Measurements from ENCODE around the gene FLRT2.

DNA sequence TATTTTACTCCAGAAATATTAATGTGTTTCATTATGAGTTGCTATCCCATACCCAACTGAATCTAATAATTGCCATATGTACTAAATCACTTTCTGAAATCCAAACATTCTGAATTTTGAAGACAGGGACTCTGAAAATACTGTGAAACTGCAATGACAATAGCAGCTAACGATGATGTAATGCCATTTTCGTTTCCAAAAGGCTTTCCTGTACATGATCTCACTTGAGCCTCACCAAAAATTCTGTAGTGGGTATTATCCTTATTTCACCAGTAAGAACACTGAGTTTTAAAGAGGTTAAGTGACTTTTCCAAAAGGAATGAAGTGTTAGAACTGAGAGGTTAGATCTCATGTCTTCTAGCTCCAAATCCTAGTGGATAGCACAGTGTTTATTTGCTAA, 133.3 kb downstream of the FLRT2 start:
- TF ChIP-seq CTCF (conservative IDR thresholded peaks at IDR 0.05; ENCODE audit: low read depth, low read length) = no peak
- TF ChIP-seq EZH2 (IDR thresholded peaks at IDR 0.05; ENCODE audit: low read length, unreplicated experiment) = no peak

Measured in PC-3 (cell line).